HG02852 (cell line): ENCODE results near the gene SCN4B.

Source experiments
- ATAC-seq: cut with Tn5 transposase; IDR thresholded peaks from one replicate; pipeline ENCODE4 v1.9.1; 2021; ENCODE audit warnings: mild to moderate bottlenecking, moderate library complexity; ENCODE audit not compliant: unreplicated experiment

The SCN4B gene

GRCh38 chr11:118132385-118133151 is 20.1 kb downstream of the SCN4B start:
- ATAC-seq, result no peak

GRCh38 chr11:118129471-118130172 is 23.0 kb downstream of the SCN4B start:
- no peak for ATAC-seq

- no peak for ATAC-seq
Observed at GRCh38 chr11:118128721-118129470, 23.7 kb downstream of the SCN4B start.

- no peak for ATAC-seq
Observed at GRCh38 chr11:118128310-118128709, 24.3 kb downstream of the SCN4B start.

- ATAC-seq, result no peak
Observed at GRCh38 chr11:118126082-118126838, 26.4 kb downstream of the SCN4B start.

- ATAC-seq, result no peak
Observed at GRCh38 chr11:118124929-118125535, 27.6 kb downstream of the SCN4B start.

GRCh38 chr11:118120793-118121192 is 31.8 kb downstream of the SCN4B start:
- no peak for ATAC-seq

GRCh38 chr11:118117790-118118601 is 34.6 kb downstream of the SCN4B start:
- no peak for ATAC-seq

GRCh38 chr11:118115048-118115447 is 37.6 kb downstream of the SCN4B start:
- ATAC-seq, result no peak

- no peak for ATAC-seq
Observed at GRCh38 chr11:118114266-118114665, 38.4 kb downstream of the SCN4B start.

- no peak for ATAC-seq
Observed at GRCh38 chr11:118112711-118113430, 39.8 kb downstream of the SCN4B start.

- ATAC-seq, result no peak
Observed at GRCh38 chr11:118111744-118112035, 40.9 kb downstream of the SCN4B start.

GRCh38 chr11:118111019-118111743 is 41.4 kb downstream of the SCN4B start:
- ATAC-seq, result no peak

- no peak for ATAC-seq
Observed at GRCh38 chr11:118109231-118109630, 43.4 kb downstream of the SCN4B start.

- no peak for ATAC-seq
Observed at GRCh38 chr11:118108513-118108912, 44.1 kb downstream of the SCN4B start.

- ATAC-seq, result no peak
Observed at GRCh38 chr11:118106789-118107335, 45.8 kb downstream of the SCN4B start.

- no peak for ATAC-seq
Observed at GRCh38 chr11:118105657-118106305, 46.8 kb downstream of the SCN4B start.

GRCh38 chr11:118104491-118104890 is 48.1 kb downstream of the SCN4B start:
- no peak for ATAC-seq
